ENCODE results near the gene PLXNA2. TPM values are rescaled to one million over a fixed set of nuclear protein-coding genes. Genes with fewer than 3 reads are reported as not detected.

Gene PLXNA2
- total RNA-seq, 1 donor from 2014 or later, result 17.7 TPM

- no peak overlapping the region for H3K4me3 Mint-ChIP-seq (ENCODE audit: unreplicated experiment)
- peaks cover 15% of the 10 kb centered on the region for H3K27me3 Mint-ChIP-seq (ENCODE audit: low read depth, unreplicated experiment)
- Histone ChIP-seq H3K4me2 (ENCODE audit: low read length) (no peak overlapping the region), H3K4me3 (ENCODE audit: insufficient read depth, low read depth, low read length) (no peak overlapping the region), H3K79me2 (ENCODE audit: insufficient read depth, low read length) (no peaks in the 10 kb centered on the region), H3K27ac (ENCODE audit: low read depth, low read length) (no peak overlapping the region), H3K9ac (ENCODE audit: low read length) (no peak overlapping the region), H3K4me1 (ENCODE audit: insufficient read depth, low read length) (peaks cover 6% of the 10 kb centered on the region), H3K9me3 (ENCODE audit: insufficient read depth, low read depth, low read length) (no peaks in the 10 kb centered on the region), H2AFZ (ENCODE audit: low read depth, low read length) (no peak overlapping the region), H3K36me3 (ENCODE audit: insufficient read depth, low read length) (no peaks in the 10 kb centered on the region), H3K27me3 (ENCODE audit: insufficient read depth, low read length) (no peaks in the 10 kb centered on the region), H4K20me1 (ENCODE audit: insufficient read depth, low read length) (no peaks in the 10 kb centered on the region)
- H3K36me3 Mint-ChIP-seq (ENCODE audit: low read depth, unreplicated experiment), result peaks cover 17% of the 10 kb centered on the region
- no peaks in the 10 kb centered on the region for H3K9me3 Mint-ChIP-seq (ENCODE audit: unreplicated experiment)
- no peak for FAIRE-seq
- DNase-seq (ENCODE audit: low read depth), result no peak
- H3K4me1 Mint-ChIP-seq (ENCODE audit: low read depth, unreplicated experiment), result peaks cover 36% of the 10 kb centered on the region
- TF ChIP-seq CTCF (IDR thresholded peaks at IDR 0.05; ENCODE audit: insufficient read depth, low read depth, low read length) (no peak), EZH2 (IDR thresholded peaks at IDR 0.05; ENCODE audit: insufficient read depth, low read length) (no peak)
- H3K27ac Mint-ChIP-seq (ENCODE audit: unreplicated experiment), result no peak overlapping the region
These were observed 195.3 kb downstream of the PLXNA2 start for GRCh38 chr1:208048904-208049303.

- Mint-ChIP-seq H3K4me1 (ENCODE audit: low read depth, unreplicated experiment) (peaks cover 36% of the 10 kb centered on the region), H3K4me3 (ENCODE audit: unreplicated experiment) (no peak overlapping the region), H3K27me3 (ENCODE audit: low read depth, unreplicated experiment) (peaks cover 13% of the 10 kb centered on the region), H3K27ac (ENCODE audit: unreplicated experiment) (no peak overlapping the region), H3K36me3 (ENCODE audit: low read depth, unreplicated experiment) (peaks cover 13% of the 10 kb centered on the region), H3K9me3 (ENCODE audit: unreplicated experiment) (no peaks in the 10 kb centered on the region)
- TF ChIP-seq CTCF (IDR thresholded peaks at IDR 0.05; ENCODE audit: insufficient read depth, low read depth, low read length), result no peak
- TF ChIP-seq EZH2 (IDR thresholded peaks at IDR 0.05; ENCODE audit: insufficient read depth, low read length), result no peak
- Histone ChIP-seq H3K36me3 (ENCODE audit: insufficient read depth, low read length) (no peaks in the 10 kb centered on the region), H3K27ac (ENCODE audit: low read depth, low read length) (no peak overlapping the region), H3K27me3 (ENCODE audit: insufficient read depth, low read length) (no peaks in the 10 kb centered on the region), H3K4me1 (ENCODE audit: insufficient read depth, low read length) (peaks cover 6% of the 10 kb centered on the region), H4K20me1 (ENCODE audit: insufficient read depth, low read length) (no peaks in the 10 kb centered on the region), H3K9ac (ENCODE audit: low read length) (no peak overlapping the region), H2AFZ (ENCODE audit: low read depth, low read length) (no peak overlapping the region), H3K9me3 (ENCODE audit: insufficient read depth, low read depth, low read length) (no peaks in the 10 kb centered on the region), H3K4me2 (ENCODE audit: low read length) (no peak overlapping the region), H3K4me3 (ENCODE audit: insufficient read depth, low read depth, low read length) (no peak overlapping the region), H3K79me2 (ENCODE audit: insufficient read depth, low read length) (no peaks in the 10 kb centered on the region)
- FAIRE-seq, result no peak
- peak; percentile 26 for DNase-seq (ENCODE audit: low read depth)
These were observed 196.2 kb downstream of the PLXNA2 start for GRCh38 chr1:208047975-208048374.

- Histone ChIP-seq H3K4me3 (ENCODE audit: insufficient read depth, low read depth, low read length) (no peak overlapping the region), H3K4me1 (ENCODE audit: insufficient read depth, low read length) (peaks cover 6% of the 10 kb centered on the region), H3K9ac (ENCODE audit: low read length) (no peak overlapping the region), H3K79me2 (ENCODE audit: insufficient read depth, low read length) (no peaks in the 10 kb centered on the region), H4K20me1 (ENCODE audit: insufficient read depth, low read length) (no peaks in the 10 kb centered on the region), H3K27me3 (ENCODE audit: insufficient read depth, low read length) (no peaks in the 10 kb centered on the region), H2AFZ (ENCODE audit: low read depth, low read length) (peak overlapping the region; percentile 47), H3K9me3 (ENCODE audit: insufficient read depth, low read depth, low read length) (no peaks in the 10 kb centered on the region), H3K4me2 (ENCODE audit: low read length) (no peak overlapping the region), H3K36me3 (ENCODE audit: insufficient read depth, low read length) (no peaks in the 10 kb centered on the region), H3K27ac (ENCODE audit: low read depth, low read length) (no peak overlapping the region)
- no peak for FAIRE-seq
- peaks cover 36% of the 10 kb centered on the region for H3K4me1 Mint-ChIP-seq (ENCODE audit: low read depth, unreplicated experiment)
- H3K4me3 Mint-ChIP-seq (ENCODE audit: unreplicated experiment), result no peak overlapping the region
- H3K36me3 Mint-ChIP-seq (ENCODE audit: low read depth, unreplicated experiment), result peaks cover 13% of the 10 kb centered on the region
- peaks cover 12% of the 10 kb centered on the region for H3K27me3 Mint-ChIP-seq (ENCODE audit: low read depth, unreplicated experiment)
- no peaks in the 10 kb centered on the region for H3K9me3 Mint-ChIP-seq (ENCODE audit: unreplicated experiment)
- H3K27ac Mint-ChIP-seq (ENCODE audit: unreplicated experiment), result no peak overlapping the region
- no peak for TF ChIP-seq EZH2 (IDR thresholded peaks at IDR 0.05; ENCODE audit: insufficient read depth, low read length)
- TF ChIP-seq CTCF (IDR thresholded peaks at IDR 0.05; ENCODE audit: insufficient read depth, low read depth, low read length), result no peak
- peak; percentile 48 for DNase-seq (ENCODE audit: low read depth)
These were observed 196.7 kb downstream of the PLXNA2 start for GRCh38 chr1:208047476-208047934.

Measured in astrocyte (in vitro differentiated cells and primary cell).